ENCODE measurements around the gene KCNIP4.

DNA sequence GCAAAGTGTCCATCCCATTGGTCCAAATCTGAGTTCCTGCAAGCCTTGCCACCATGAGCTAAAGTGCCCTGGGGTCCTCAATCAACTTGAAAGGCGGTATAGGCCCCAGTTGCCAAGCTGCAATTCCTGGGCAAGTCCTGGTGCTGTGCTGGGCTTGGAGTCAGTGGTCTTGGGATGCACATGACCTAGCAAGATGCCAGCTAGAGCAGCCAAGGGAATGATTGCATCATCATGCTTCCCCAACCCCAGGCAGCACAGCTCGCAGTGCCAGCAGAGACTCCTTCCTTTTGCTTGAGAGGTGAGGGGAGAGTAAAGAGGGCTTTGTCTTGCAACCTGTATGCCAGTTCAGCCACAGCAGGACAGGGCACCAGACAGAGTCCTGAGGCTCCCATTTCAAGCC lies 50.5 kb downstream of the KCNIP4 start:
- TF ChIP-seq, protein P1, sequence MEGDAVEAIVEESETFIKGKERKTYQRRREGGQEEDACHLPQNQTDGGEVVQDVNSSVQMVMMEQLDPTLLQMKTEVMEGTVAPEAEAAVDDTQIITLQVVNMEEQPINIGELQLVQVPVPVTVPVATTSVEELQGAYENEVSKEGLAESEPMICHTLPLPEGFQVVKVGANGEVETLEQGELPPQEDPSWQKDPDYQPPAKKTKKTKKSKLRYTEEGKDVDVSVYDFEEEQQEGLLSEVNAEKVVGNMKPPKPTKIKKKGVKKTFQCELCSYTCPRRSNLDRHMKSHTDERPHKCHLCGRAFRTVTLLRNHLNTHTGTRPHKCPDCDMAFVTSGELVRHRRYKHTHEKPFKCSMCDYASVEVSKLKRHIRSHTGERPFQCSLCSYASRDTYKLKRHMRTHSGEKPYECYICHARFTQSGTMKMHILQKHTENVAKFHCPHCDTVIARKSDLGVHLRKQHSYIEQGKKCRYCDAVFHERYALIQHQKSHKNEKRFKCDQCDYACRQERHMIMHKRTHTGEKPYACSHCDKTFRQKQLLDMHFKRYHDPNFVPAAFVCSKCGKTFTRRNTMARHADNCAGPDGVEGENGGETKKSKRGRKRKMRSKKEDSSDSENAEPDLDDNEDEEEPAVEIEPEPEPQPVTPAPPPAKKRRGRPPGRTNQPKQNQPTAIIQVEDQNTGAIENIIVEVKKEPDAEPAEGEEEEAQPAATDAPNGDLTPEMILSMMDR (conservative IDR thresholded peaks at IDR 0.05; ENCODE audit: low read depth in 2 of 2): no peak
- TF ChIP-seq EZH2phosphoT487 (IDR thresholded peaks at IDR 0.05; ENCODE audit: unreplicated experiment) (no peak), POLR2AphosphoS5 (IDR thresholded peaks at IDR 0.05; ENCODE audit: low read depth) (no peak), CREB1 (CRISPR knock-in tag; IDR thresholded peaks at IDR 0.05; ENCODE audit: low read depth) (no peak), EZH2 (IDR thresholded peaks at IDR 0.05; ENCODE audit: low read depth, unreplicated experiment) (no peak), JUNB (IDR thresholded peaks at IDR 0.05; ENCODE audit: unreplicated experiment) (no peak), STAT1 (IDR thresholded peaks at IDR 0.05; ENCODE audit: unreplicated experiment) (no peak), ZNF462 (CRISPR knock-in tag; IDR thresholded peaks at IDR 0.05) (no peak), ETS1 (IDR thresholded peaks at IDR 0.05) (no peak), ZNF331 (CRISPR knock-in tag; IDR thresholded peaks at IDR 0.05; ENCODE audit: low read depth) (no peak), ZNF114 (CRISPR knock-in tag; IDR thresholded peaks at IDR 0.05) (no peak)
- TF ChIP-seq, protein P2, sequence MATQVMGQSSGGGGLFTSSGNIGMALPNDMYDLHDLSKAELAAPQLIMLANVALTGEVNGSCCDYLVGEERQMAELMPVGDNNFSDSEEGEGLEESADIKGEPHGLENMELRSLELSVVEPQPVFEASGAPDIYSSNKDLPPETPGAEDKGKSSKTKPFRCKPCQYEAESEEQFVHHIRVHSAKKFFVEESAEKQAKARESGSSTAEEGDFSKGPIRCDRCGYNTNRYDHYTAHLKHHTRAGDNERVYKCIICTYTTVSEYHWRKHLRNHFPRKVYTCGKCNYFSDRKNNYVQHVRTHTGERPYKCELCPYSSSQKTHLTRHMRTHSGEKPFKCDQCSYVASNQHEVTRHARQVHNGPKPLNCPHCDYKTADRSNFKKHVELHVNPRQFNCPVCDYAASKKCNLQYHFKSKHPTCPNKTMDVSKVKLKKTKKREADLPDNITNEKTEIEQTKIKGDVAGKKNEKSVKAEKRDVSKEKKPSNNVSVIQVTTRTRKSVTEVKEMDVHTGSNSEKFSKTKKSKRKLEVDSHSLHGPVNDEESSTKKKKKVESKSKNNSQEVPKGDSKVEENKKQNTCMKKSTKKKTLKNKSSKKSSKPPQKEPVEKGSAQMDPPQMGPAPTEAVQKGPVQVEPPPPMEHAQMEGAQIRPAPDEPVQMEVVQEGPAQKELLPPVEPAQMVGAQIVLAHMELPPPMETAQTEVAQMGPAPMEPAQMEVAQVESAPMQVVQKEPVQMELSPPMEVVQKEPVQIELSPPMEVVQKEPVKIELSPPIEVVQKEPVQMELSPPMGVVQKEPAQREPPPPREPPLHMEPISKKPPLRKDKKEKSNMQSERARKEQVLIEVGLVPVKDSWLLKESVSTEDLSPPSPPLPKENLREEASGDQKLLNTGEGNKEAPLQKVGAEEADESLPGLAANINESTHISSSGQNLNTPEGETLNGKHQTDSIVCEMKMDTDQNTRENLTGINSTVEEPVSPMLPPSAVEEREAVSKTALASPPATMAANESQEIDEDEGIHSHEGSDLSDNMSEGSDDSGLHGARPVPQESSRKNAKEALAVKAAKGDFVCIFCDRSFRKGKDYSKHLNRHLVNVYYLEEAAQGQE (IDR thresholded peaks at IDR 0.05; ENCODE audit: unreplicated experiment): no peak
